NCI-H446 (cell line): ENCODE data around the gene TIMM8B.
"Not testable (repeated sequence)": the region's sequence is repeated elsewhere in the genome, so short reads cannot be mapped to it uniquely, and the experiment has no call there.

Experiments
- DNase-seq, 2 experiments: peaks; one replicate each; lab custom pipeline; 2025; lab: John Stamatoyannopoulos, UW

The TIMM8B gene

GRCh38 chr11:112086422-112087191 is at the start of gene TIMM8B, which contains the start of gene SDHD:
Gene TIMM8B (minus strand): TSS chr11:112086756. CDS start chr11:112086723, 33 bp downstream.
Gene SDHD (plus strand): TSS chr11:112086873. CDS start chr11:112086908, 35 bp downstream.
- DNase-seq: peak; percentile 96 to 98

DNA sequence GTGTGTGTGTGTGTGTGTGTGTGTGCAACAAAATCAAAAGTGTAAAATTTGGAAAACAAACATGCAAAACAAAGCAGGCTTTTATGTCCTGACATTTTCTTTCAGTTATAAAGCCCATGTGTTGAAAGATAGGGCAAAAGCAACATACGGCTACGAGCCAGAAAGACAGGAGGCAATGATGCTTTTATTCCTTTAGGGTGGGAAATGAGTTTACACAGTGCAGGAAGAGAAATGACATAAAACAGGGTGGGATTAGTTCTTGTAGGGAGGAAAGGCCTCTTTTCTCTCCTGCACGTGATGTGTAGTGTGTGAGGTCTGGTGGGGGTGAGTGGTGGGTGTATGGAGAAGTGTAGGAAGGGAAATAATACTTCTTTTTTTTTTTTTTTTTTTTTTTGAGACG is 47.9 kb upstream of the TIMM8B start:
- no peak for DNase-seq

- no peak for DNase-seq
These were observed 46.2 kb upstream of the TIMM8B start for GRCh38 chr11:112132737-112133136.

GRCh38 chr11:112129656-112130055 is 43.1 kb upstream of the TIMM8B start:
- no peak for DNase-seq

DNA sequence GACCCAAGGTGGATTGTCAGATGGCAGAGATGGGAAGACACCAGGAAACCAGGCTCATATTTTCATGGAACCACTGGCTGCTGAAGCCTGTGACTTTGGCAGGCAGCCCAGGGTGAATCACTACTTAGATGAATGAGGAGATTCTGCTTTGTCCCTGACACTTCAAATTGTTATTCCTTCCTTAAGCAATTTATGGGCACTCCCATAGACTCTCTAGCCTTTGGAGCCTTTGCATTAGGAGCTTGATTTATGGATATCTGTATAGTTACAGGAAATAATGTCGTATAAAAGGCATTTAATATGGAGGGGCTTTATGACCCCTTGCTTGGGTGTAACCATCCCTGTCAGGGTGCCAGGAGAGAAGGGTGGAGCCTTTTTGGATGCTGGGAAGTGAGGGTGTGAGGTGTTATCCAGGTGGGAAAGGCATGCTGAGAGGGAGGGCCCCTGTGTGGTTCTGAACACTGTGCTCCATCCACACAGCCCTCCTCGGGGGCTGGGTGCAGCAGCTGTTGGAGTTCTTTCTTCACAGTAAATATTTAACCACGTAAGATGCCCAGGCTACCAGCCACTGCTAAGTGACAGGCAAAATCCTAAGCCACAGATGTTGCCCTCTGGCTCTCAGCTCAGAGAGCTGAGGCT is 42.0 kb upstream of the TIMM8B start:
- peak; percentile 35 to 71 for DNase-seq

- DNase-seq: no peak
These were observed 40.5 kb upstream of the TIMM8B start for GRCh38 chr11:112127056-112127455.

DNA sequence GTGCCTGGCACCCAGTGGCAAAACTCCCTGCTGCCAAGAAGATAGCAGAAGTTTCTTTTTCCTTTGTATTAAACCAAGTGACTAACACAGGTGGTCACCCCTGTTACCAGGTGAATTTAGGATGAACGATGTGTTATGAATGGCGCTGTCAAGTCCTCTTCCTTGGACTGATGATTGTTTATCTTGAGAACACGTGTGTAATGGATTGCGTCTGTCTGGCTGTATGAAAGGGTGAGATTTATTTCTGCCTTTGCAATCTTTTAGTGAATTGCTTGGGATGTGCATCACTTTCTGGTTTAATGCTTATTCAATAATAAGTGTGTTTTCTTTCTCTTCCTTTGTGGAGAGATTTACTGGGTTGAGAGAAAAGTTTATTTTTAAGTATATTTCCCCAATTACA is 36.6 kb upstream of the TIMM8B start:
- no peak for DNase-seq

DNA sequence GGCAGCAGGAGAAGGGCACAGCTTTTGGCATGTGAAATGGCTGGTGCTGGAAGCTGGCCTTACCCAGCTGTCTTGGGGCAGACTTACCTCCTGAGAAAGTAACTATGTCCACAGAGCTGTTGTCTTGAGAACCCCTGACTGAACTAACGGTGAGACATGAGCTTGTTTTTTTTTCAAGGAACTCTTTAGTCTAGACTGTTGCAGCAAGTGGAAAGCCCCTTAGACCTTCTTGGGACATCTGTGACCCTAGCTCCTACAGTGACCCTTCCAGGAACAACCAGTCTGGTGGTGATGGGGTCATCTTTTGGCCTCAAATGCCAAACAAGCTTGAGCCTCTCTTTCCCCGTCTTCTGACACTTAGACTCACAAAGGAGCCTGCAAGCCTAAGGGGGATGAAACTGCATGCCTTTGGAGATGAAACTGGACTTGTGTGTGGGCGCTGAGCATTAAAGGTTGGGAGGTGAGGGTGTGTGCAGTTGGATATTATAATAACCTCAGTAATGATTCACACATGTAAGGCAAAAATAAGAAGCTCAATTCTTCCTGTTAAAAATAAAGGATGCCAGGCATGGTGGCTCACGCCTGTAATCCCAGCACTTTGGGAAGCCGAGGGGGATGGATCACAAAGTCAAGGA is 35.5 kb upstream of the TIMM8B start:
- no peak for DNase-seq

GRCh38 chr11:112118176-112118575 is 31.6 kb upstream of the TIMM8B start:
- DNase-seq: no peak

- DNase-seq: no peak
These were observed 28.8 kb upstream of the TIMM8B start for GRCh38 chr11:112115386-112115785.

DNA sequence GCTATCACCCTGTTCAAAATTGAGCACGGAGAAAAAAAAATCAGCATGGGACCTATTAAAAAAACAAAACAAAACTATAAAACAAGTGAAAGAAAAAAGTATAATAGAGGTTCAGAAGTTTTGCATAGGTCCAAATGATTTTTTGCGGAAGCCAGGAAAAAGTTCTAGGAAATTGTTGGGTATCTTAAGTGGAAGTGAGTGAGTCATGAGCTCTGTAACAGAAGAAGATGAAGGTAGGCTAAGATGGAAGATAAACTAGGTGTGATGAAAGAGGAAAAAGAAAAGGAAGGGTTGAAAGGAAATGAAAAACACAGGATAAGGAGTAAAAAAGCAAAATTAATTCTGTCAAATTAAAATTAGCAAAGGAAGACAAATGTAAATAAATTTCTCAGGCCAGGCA is 27.9 kb upstream of the TIMM8B start:
- no peak for DNase-seq

- DNase-seq: peak; percentile 14 to 72
These were observed 27.2 kb upstream of the TIMM8B start for GRCh38 chr11:112113539-112114457.

DNA sequence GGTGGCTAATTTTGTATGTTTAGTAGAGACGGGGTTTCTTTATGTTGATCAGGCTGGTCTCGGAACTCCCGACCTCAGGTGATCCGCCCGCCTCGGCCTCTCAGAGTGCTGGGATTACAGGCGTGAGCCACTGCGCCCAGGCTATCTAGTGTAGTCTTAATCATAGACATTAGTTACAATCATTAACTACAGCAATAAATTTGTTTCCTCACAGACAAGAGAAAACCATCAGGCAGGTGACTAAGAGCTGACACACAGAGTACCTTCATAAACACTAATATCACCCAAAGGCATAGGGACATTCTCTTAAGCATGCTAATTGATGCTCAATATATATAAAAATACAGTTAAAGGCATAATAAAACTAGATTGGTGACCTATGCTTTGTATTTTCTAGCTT is 19.5 kb upstream of the TIMM8B start:
- DNase-seq: no peak

GRCh38 chr11:112103446-112103845 is 16.9 kb upstream of the TIMM8B start:
- no peak for DNase-seq

DNA sequence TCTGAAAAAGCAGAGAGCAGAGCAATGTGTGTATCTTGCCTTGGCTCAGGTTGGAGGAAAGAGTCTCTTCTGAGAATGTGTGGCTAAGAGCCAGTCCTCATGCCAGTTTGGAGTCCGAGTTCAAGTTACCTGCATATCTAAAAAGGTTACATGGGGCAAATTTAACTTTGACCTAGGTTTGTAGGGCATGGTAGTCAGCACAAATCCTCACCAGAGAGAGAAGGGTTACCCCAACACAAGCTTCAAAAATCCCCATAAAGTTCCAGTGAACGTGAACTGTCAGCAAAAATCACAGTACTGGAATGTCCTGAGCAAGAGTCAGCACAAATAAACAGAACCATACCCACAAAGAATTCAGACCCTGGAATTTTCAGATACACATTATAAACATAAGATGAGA is 13.9 kb upstream of the TIMM8B start:
- no peak for DNase-seq

DNA sequence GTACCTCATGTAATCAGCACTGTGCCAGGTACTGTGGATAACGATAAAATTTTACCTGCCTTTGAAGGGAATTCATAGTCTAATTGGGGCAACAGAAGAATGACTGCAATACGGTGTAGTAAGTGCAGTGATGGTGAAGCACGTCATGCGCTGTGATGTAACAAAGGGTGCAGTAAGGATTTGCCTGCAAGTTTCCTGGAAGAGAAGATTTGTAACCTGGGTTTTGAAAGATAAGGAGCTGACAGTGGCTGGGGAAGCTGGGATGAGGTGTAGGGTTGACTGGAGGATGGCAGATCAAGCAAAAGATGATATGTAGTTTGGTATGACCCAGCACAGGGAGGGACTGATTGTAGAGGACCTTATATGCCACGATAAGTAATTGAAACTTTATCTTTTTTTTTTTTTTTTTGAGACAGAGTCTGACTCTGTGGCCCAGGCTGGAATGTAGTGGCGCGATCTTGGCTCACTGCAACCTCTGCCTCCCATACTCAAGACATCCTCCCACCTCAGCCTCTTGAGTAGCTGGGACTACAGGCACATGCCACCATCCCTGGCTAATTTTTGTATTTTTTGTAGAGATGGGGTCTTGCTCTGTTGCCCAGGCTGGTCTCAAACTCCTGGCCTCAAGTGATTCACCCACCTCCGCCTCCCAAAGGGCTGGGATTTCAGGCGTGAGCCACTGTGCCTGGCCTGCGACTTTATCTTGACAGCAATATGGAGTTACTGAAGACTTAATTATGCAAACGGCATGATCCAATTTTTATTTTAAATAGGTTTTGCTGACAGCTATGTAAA is 11.4 kb upstream of the TIMM8B start:
- no peak for DNase-seq

- DNase-seq: no peak
These were observed 9.6 kb upstream of the TIMM8B start for GRCh38 chr11:112096194-112096593.

DNA sequence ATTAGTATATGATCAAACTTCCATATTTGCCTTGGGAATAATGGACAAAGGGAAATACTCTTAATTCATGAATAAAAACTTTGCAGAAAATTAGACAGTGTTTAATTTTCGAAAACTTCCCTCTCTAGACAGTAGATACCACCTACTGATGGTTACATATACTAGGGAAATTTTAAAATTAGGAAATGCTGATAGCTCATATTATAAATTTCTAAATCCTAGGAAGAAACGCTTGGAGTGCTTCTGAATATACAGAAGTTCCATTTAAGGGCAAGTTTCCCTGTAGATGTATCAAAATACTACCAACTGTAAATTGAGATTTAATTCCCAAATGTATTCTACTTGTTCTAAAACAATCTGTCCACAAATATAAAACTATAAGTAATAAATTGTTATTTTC is 8.7 kb upstream of the TIMM8B start:
- not testable (repeated sequence) for DNase-seq

GRCh38 chr11:112087212-112087611 is 656 bp upstream of the TIMM8B start:
- DNase-seq: no peak

DNA sequence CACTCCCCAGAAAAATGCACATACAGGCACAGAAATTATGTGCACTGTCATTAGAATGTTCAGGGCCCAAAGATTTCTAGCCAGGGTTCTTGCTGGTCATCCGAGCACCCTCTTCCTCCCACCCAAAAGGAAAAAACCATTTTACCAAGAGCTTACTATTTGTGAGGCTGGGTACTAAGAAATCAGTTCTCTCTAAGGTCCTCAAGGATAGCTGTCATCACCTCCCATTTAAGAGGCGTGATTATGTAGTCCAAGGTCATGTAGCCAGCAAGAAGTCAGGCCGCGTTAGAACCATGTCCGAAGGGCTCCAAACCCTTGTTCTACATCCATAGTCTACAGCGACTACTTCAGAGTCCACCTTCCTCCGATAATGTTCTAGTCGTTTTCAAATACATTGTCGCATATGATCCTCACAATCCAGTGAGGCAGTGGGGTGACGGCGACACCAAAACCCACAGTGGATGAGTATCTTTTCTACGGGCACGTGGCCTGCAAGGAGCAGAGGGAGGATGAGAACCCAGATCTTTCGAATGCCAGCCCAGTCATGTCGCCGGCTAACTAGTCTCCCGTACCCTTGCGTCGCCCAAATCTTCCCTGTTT is 634 bp downstream of the TIMM8B start:
- DNase-seq: no peak

- DNase-seq: no peak
These were observed 3.8 kb downstream of the TIMM8B start for GRCh38 chr11:112082729-112083128.
